Epithelial cell of proximal tubule (primary cell): Measurements from ENCODE around the gene IFRD2. TPM values are rescaled to one million over a fixed set of nuclear protein-coding genes. Genes with fewer than 3 reads are reported as not detected.
A peak's percentile ranks its signal among the peaks of the same experiment; 100 is the strongest.

Experiments
- DNase-seq: peaks from one replicate; pipeline ENCODE4 v3.0.0-alpha.2; 2011; ENCODE audit warnings: low read depth
- H3K4me3 ChIP-seq: 2 replicates; pipeline ENCODE4 v1.5.1; 2011; ENCODE audit warnings: low read depth, mild to moderate bottlenecking, low read length
- total RNA-seq: library from RNA; depleted of rRNA; stranded (reverse); fragments of >200 nt; gene quantifications from 2 replicates; pipeline ENCODE4 v1.2.3, GENCODE V29; 2015
- TF ChIP-seq, protein P1 (sequence below): conservative IDR thresholded peaks from 2 replicates; pipeline ENCODE4 v1.5.1; 2012; ENCODE audit warnings: low read depth, mild to moderate bottlenecking, low read length

IFRD2 gene
- total RNA-seq, 1 donor from 2014 or later: 76.6 TPM

DNA sequence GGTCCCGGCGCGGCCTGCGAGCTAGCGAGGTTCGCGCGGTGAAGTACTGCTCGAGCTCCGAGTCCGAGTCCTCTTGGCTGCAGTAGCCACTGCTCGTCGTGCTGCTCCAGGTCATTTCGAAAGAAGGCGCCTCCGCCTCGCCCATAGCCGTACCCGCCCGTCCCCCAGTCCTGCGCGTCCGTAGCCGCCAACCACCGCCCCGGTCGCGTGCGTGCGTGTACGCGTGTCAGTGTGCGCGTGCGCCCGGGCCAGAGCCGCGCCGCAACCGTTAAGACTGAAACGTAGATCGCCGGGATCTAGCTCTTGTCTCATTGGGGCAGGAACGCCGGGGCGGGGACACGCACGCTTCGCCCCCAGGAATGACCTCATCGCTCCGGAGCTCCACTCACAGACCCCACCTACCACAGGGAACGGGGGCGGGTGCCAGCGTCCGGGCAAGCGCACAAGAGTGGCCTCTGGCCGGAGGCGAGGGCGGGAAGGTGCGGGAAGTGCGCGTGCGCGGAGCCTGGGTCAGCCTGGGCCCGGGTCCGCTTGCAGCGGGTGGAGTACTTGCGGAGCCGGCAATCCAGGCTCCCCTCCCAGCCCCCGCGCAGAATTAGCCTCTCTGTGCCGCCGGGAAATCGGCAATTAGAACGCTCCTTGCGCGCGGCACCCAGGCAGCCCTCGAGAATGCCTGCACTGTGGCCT is 45.1 kb upstream of the IFRD2 start:
- TF ChIP-seq, protein P1, sequence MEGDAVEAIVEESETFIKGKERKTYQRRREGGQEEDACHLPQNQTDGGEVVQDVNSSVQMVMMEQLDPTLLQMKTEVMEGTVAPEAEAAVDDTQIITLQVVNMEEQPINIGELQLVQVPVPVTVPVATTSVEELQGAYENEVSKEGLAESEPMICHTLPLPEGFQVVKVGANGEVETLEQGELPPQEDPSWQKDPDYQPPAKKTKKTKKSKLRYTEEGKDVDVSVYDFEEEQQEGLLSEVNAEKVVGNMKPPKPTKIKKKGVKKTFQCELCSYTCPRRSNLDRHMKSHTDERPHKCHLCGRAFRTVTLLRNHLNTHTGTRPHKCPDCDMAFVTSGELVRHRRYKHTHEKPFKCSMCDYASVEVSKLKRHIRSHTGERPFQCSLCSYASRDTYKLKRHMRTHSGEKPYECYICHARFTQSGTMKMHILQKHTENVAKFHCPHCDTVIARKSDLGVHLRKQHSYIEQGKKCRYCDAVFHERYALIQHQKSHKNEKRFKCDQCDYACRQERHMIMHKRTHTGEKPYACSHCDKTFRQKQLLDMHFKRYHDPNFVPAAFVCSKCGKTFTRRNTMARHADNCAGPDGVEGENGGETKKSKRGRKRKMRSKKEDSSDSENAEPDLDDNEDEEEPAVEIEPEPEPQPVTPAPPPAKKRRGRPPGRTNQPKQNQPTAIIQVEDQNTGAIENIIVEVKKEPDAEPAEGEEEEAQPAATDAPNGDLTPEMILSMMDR: no peak
- peak; percentile 81 for DNase-seq
- peak overlapping the region; percentile 95 for H3K4me3 ChIP-seq

DNA sequence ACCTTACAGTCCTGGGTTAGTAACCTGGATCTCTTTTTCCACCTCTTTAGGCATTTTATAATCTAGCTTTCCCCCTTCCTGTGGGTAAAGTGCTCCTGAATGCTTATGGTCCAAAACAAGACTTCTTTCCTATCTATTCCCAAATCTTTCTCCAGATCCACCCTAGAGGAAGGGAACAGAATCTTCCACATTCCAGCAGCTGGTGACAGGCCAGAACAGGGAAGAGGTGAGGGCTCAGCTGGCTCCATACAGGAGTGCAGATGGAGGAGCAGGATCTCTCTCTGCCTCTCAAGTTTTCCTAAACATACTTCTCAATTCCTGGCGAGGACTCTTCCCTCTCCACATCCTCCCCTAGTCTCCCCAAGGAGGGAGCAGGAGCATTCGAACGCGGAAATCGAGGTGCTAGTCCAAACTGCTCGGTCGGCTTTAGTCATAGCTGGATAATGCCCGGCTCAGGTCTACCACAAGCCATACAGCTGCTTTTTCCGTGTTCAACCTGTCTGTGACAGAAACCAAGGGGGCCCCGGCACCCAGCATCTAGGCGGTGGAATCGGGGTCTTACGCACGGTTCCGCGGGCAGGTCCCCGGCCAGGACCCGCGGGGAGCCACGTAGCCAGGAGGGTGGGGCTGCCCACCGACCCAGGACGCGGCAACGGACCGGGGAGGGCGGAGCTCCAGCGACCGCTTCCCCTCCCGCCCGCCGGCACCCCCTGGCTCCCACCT is 44.4 kb upstream of the IFRD2 start:
- TF ChIP-seq, protein P1: no peak
- peak overlapping the region; percentile 95 for H3K4me3 ChIP-seq
- DNase-seq: no peak

DNA sequence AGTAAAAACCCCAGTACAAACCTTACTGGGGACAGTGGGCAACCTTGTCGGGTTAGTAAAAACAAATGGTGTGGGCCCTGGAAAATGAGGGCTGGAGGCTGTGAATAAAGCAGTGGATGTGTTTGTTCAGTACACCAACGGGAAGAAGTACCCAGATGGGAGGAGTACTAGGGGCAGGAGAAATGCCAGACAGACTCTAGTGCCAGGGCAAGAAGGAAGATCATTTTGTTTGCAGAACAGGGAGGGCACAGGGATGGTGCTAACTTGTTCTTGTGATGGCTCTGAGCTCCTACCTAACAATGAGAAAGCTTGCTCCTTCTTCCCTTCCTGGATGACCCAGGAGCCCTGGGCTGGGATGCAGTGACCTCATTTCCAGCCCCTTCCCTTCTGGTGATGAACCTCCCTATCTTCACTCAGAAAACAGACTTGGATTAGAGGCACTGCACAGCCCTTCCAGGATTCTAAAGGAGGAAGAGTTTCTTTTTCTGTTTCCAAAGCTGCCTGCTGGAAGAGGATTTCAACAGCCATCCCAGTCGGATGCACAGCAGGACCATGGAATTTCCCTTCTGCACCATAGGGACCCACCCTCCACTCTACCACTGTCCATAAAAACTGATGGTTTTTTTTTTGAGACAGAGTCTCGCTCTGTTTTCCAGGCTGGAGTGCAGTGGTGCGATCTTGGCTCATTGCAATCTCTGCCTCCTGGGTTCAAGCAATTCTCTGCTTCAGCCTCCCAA is 42.3 kb upstream of the IFRD2 start:
- TF ChIP-seq, protein P1: no peak
- no peak for DNase-seq
- H3K4me3 ChIP-seq: no peak overlapping the region

DNA sequence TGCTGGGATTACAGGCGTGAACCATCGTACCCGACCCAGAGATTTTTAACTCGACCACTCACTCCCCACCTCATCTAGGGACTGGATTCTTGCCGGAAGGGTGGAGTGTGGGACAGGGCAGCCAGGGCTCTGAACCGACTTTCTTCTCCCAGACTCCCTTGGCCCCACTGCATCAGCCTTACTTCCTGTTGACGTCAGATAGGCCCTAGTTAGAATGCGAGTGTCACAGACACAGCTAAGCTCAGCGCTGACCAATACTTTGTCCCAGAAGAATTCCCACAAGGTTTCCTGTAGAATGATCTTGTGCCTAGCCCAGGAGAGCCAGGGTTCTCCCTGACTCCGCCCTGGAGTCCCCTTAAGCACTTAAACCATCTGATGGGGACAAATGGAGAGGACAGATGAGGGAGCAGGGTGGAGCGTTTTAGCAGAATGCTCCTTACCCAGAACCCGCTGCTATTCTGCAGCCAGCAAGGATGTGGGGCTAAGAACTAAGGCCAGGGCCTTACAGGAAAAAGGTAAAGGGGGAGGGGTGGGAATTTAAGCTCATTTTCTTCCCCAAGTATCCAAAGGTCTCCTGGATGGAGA is 41.6 kb upstream of the IFRD2 start:
- no peak overlapping the region for H3K4me3 ChIP-seq
- TF ChIP-seq, protein P1: no peak
- no peak for DNase-seq

DNA sequence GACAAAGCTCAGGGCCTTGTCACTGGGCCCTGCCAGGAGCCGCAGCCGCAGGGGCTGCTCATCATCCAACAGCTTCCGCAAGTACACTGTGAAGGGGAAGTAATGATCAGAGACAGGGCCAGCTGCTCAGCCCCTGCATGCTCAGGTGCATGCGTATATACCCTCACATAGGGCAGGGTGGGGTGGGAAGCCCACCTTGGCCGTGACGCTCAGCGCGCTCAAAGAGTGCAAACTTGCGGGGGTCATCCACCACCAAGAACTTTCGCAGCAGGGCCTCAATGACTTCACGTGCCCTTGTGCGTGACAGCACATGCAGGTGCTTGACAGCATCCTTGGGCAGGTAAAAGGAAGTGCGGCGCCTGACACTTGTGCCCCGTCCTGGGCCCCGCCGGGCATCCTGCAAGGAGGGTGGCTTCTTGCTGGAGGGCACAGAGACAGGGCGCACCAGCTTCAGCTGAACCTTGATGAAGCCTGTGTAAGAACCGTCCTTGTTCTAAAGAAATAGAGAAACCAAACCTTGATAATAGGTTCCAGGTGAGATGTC is 39.2 kb upstream of the IFRD2 start:
- DNase-seq: no peak
- H3K4me3 ChIP-seq: no peak overlapping the region
- TF ChIP-seq, protein P1: no peak

DNA sequence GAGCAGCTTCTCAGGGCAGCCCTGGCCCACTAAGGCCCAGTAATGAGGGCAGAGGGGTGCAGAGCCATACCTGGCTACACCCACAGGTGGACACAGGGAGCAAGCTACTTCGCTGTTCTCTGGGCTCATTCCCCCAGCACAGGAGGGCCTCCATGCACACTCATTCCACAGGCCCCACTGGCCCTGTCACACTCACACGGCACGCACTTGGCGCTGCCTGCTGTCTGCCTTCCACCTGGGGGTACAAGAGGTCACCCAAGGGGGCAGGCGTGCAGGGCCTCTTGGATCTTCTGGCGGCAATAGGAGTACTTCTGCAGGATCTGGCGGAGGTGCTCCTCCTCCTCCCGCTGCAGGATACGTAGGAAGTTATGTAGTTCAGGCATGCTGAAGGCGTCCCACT is 38.1 kb upstream of the IFRD2 start:
- TF ChIP-seq, protein P1: no peak
- no peak for DNase-seq
- H3K4me3 ChIP-seq: no peak overlapping the region
